K562 (cell line): ENCODE measurements around the gene TMEM53. TPM values are rescaled to one million over a fixed set of nuclear protein-coding genes. Genes with fewer than 3 reads are reported as not detected.

ENCODE experiments used
- CBFA2T3 ChIP-seq: fragments of 450-650 bp; IDR thresholded peaks from 2 replicates; pipeline ENCODE4 v1.6.1; 2017
- CCNT2 ChIP-seq: IDR thresholded peaks from 2 replicates; pipeline ENCODE4 v1.6.1; 2011; ENCODE audit warnings: borderline replicate concordance, low read depth, mild to moderate bottlenecking, moderate library complexity, mixed read lengths, low read length; ENCODE audit not compliant: insufficient read length; ENCODE audit errors: extremely low read depth
- DPF2 ChIP-seq: fragments of 450-650 bp; IDR thresholded peaks from 2 replicates; pipeline ENCODE4 v1.6.1; 2016
- FOXA1 ChIP-seq: fragments of 450-650 bp; IDR thresholded peaks from 2 replicates; pipeline ENCODE4 v1.6.1; 2016; ENCODE audit warnings: mild to moderate bottlenecking, borderline replicate concordance
- FOXO4 ChIP-seq: fragments of 450-650 bp; formaldehyde crosslinking; IDR thresholded peaks from 2 replicates; pipeline ENCODE4 v1.4.0; 2020; ENCODE audit warnings: mild to moderate bottlenecking, moderate library complexity
- HES1 ChIP-seq: fragments of 450-650 bp; IDR thresholded peaks from 2 replicates; pipeline ENCODE4 v1.6.1; 2016; ENCODE audit warnings: low read depth, mild to moderate bottlenecking, moderate library complexity
- HIVEP1 ChIP-seq: fragments of 250-450 bp; sonication (Bioruptor Pico); IDR thresholded peaks from 2 replicates; pipeline ENCODE4 v1.4.0; 2020; ENCODE audit warnings: mild to moderate bottlenecking
- KLF16 ChIP-seq: IDR thresholded peaks from 2 replicates; pipeline ENCODE4 v1.6.1; 2016; ENCODE audit warnings: antibody characterized with exemption
- LCOR ChIP-seq: sonication (generic); formaldehyde crosslinking; IDR thresholded peaks from 2 replicates; pipeline ENCODE4 v1.8.0; 2022; ENCODE audit warnings: mild to moderate bottlenecking, missing genetic modification reagents
- MECOM ChIP-seq: fragments of 250-450 bp; sonication (Bioruptor Pico); IDR thresholded peaks from 2 replicates; pipeline ENCODE4 v1.8.0; 2022; ENCODE audit warnings: inconsistent platforms
- MNT ChIP-seq, 2 experiments: fragments of 450-650 bp; conservative IDR thresholded peaks; 2 replicates each; pipeline ENCODE4 v1.6.1; 2017; ENCODE audit warnings: mild to moderate bottlenecking in 2 of 2, moderate library complexity in 2 of 2
- NRF1 ChIP-seq, 2 experiments: fragments of 450-650 bp; IDR thresholded peaks in 1 of 2; conservative IDR thresholded peaks in 1 of 2; 2 replicates each; pipeline ENCODE4 v1.6.1; 2014; ENCODE audit warnings: mild to moderate bottlenecking in 2 of 2
- SFPQ ChIP-seq: fragments of 200-400 bp; formaldehyde crosslinking; IDR thresholded peaks from 2 replicates; pipeline ENCODE4 v1.6.1; 2017; ENCODE audit warnings: mild to moderate bottlenecking, low read depth, low read length, moderate library complexity
- ZMIZ1 ChIP-seq, 2 experiments: fragments of 150-350 bp in 1 of 2; IDR thresholded peaks; 2 replicates each; pipeline ENCODE4 v1.6.1; 2012 to 2016; ENCODE audit warnings: low read depth in 2 of 2, low read length in 2 of 2, mild to moderate bottlenecking in 1 of 2, moderate library complexity in 1 of 2
- ZNF449 ChIP-seq: fragments of 250-450 bp; sonication (Bioruptor Pico); IDR thresholded peaks from 2 replicates; pipeline ENCODE4 v1.8.0; 2022; ENCODE audit warnings: moderate library complexity, mild to moderate bottlenecking, inconsistent platforms
- ZSCAN29 ChIP-seq: fragments of 450-650 bp; IDR thresholded peaks from 2 replicates; pipeline ENCODE4 v1.6.1; 2017
- polyA plus RNA-seq, 8 experiments: library from polyadenylated mRNA; depleted of rRNA in 4 of 8; stranded (reverse) in 5 of 8; unstranded in 3 of 8; fragments of >200 nt; fragmentation: Nextera tagmentation in 2 of 8; fragmentation: Illumina TruSeq in 1 of 8; extraction: Ambion mirVana in 2 of 8; extraction: Trizol in 1 of 8; gene quantifications; 2 replicates each; pipeline versions ENCODE4 v1.2.1 to v1.2.3, GENCODE V29; 2011 to 2014; ENCODE audit warnings: inconsistent platforms in 1 of 8, missing spikeins in 1 of 8
- total RNA-seq, 7 experiments: library from RNA; depleted of rRNA in 6 of 7; stranded (reverse); fragments of >200 nt in 6 of 7; fragmentation: Illumina TruSeq in 2 of 7; extraction: Trizol in 2 of 7; gene quantifications; 2 replicates each; pipeline versions ENCODE4 v1.2.1 to v1.2.3, GENCODE V29; 2011 to 2021; ENCODE audit warnings: low replicate concordance in 1 of 7

Gene TMEM53
- total and polyA plus RNA-seq, 9 of the 15 experiments (the other 6 are each of a cell fraction or from before 2014, with no cell fraction given), result 0.23 to 3.7 (median 2.0) TPM

GRCh38 chr1:44609768-44610526 is 64.3 kb downstream of the TMEM53 start (continued):
- TF ChIP-seq MECOM (CRISPR knock-in tag) (peak; percentile 100), DPF2 (peak; percentile 78), ZNF449 (no peak), CBFA2T3 (peak; percentile 95), ZMIZ1 (IDR thresholded peaks at IDR 0.05; ENCODE audit: low read depth in 2 of 2, low read length in 2 of 2) (peak in 1 of 2 experiments; percentile 65; a peak in 1 of 4 replicates), HIVEP1 (no peak), CCNT2 (peak; percentile 70), NRF1 (conservative IDR thresholded peaks at IDR 0.05 in 1 of 2, IDR thresholded peaks at IDR 0.05 in 1 of 2) (0 out of 4 replicates have a peak, but pooled peaks of 1 of the 2 experiments have one; percentile 11), FOXA1 (no peak), LCOR (CRISPR knock-in tag) (peak; percentile 60; the same call in 1 of the 2 replicates), SFPQ (no peak), HES1 (peak; percentile 92), ZSCAN29 (0 out of 2 replicates have a peak, but pooled peaks have one; percentile 43), FOXO4 (no peak), MNT (conservative IDR thresholded peaks at IDR 0.05) (peak in 1 of 2 experiments; percentile 56; a peak in 1 of 4 replicates), KLF16 (peak; percentile 80)
